ENCODE results near the gene RO60. TPM values are rescaled to one million over a fixed set of nuclear protein-coding genes. Genes with fewer than 3 reads are reported as not detected.

Gene RO60
- total and polyA plus RNA-seq, 2 of the 13 experiments (the other 11 are each of a cell fraction or from before 2014, with no cell fraction given) = 20.3 to 53.7 TPM

DNA sequence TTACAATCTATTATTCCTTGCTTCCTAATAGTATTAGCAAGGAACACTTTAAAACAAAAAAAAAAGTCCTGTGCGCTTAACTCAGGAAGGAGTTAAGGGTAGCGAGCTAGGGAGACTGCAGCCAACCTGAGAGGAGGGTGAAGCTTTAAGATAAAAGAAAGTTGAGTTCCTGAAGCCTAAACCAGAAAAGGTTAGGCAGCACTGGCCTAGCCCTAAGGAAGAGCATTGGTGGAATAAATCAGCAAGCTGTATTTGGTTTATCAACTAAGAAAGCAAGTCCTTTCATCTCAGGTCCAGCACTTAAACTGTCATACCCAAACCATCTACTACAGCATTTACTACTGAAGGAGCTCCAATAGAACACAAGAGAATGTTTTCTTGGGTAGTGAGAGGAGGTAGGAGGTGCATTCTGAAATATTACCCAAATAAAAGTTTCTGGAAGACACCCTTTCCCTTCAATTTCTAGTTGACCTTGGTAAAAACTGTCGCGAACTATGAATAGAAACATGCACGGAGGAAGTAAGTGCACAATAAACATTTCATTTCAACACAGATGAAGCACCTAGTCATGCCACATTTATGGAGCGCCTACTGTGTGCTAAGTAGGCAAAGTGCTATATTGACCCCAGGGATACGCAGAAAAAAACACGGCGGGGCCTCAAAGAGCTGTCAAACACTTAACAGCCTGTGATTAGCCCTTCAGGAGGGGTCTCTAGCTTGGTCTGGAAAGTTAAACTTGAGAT lies 44.5 kb downstream of the RO60 start:
- 30% methylated on average over 9 of the region's 9 CpGs for WGBS (ENCODE audit: low lambda C conversion rate)
- Histone ChIP-seq H3K4me1 (ENCODE audit: insufficient read depth, low read length) (peaks cover 44% of the 10 kb centered on the region), H2AFZ (ENCODE audit: low read length) (no peak overlapping the region), H3K27me3 (ENCODE audit: control insufficient read depth in 1 of 2, insufficient read depth in 2 of 2, low read length in 2 of 2) (no peaks in the 10 kb centered on the region; a peak in 1 of 5 replicates), H3K36me3 (replicated peaks in 1 of 2; ENCODE audit: control insufficient read depth in 1 of 2, insufficient read depth in 2 of 2, low read length in 2 of 2) (peaks cover 6 to 16% of the 10 kb centered on the region in 2 experiments; a peak in 4 of 5 replicates), H3K4me2 (ENCODE audit: low read depth, low read length) (peak overlapping the region; percentile 76), H4K20me1 (ENCODE audit: insufficient read depth, low read length) (no peaks in the 10 kb centered on the region), H3K4me3 (replicated peaks in 1 of 3; ENCODE audit: insufficient read depth in 1 of 3, low read depth in 2 of 3, low read length in 3 of 3) (peak overlapping the region; percentile 70 to 93 (median 82)), H3K79me2 (ENCODE audit: insufficient read depth, low read length) (peaks cover 31% of the 10 kb centered on the region), H3K27ac (ENCODE audit: extremely low read length, insufficient read depth, low read length) (peak overlapping the region; percentile 89), H3K9me3 (ENCODE audit: low read length) (no peaks in the 10 kb centered on the region), H3K9ac (ENCODE audit: insufficient read depth, low read depth, low read length) (peak overlapping the region; percentile 78)
- ATAC-seq = no peak
- ChIA-PET POLR2A (interaction anchor here (1.6 to 2.9 kb wide), 5 partner anchors 10 to 45 kb away, joined by 9 to 31 read pairs (median 13); partner anchors contain the start of genes CDC73, RO60 and UCHL5), CTCF (ENCODE audit: low intra/inter-chr PET ratio, low total read pairs) (interaction anchor here (1.3 kb wide), 1 partner anchor 17 kb away, joined by 4 read pairs; no protein-coding TSS in a partner anchor)
- DNase-seq (ENCODE audit: low spot score) = no peak
- no TSS peak for BruUV-seq (replicated peaks)
- intact Hi-C loops (cut with micrococcal nuclease; ENCODE audit: unreplicated experiment) (loop anchor here (1.0 kb wide), 1 partner anchor 44 kb away; no protein-coding TSS in a partner anchor), in situ Hi-C loops (cut with HindIII; ENCODE audit: extremely low pct_ligation_motif_present, low pct_unique_long_range_greater_than_20kb) (no loop called here)
- FAIRE-seq = no peak
- TF ChIP-seq POLR2G (IDR thresholded peaks at IDR 0.05; ENCODE audit: low read depth, low read length) = no peak
- no peak for TF ChIP-seq TCF7 (IDR thresholded peaks at IDR 0.05; ENCODE audit: low read depth)
- no peak for TF ChIP-seq ZNF672 (CRISPR knock-in tag; IDR thresholded peaks at IDR 0.05)
- no peak for TF ChIP-seq ETV6 (CRISPR knock-in tag; conservative IDR thresholded peaks at IDR 0.05)
- TF ChIP-seq, protein P1, sequence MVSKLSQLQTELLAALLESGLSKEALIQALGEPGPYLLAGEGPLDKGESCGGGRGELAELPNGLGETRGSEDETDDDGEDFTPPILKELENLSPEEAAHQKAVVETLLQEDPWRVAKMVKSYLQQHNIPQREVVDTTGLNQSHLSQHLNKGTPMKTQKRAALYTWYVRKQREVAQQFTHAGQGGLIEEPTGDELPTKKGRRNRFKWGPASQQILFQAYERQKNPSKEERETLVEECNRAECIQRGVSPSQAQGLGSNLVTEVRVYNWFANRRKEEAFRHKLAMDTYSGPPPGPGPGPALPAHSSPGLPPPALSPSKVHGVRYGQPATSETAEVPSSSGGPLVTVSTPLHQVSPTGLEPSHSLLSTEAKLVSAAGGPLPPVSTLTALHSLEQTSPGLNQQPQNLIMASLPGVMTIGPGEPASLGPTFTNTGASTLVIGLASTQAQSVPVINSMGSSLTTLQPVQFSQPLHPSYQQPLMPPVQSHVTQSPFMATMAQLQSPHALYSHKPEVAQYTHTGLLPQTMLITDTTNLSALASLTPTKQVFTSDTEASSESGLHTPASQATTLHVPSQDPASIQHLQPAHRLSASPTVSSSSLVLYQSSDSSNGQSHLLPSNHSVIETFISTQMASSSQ (IDR thresholded peaks at IDR 0.05; ENCODE audit: low read depth) = no peak
- TF ChIP-seq, protein P1 (CRISPR knock-in tag; IDR thresholded peaks at IDR 0.05; ENCODE audit: borderline replicate concordance) = no peak
- TF ChIP-seq FOSL1 (CRISPR knock-in tag; IDR thresholded peaks at IDR 0.05; ENCODE audit: borderline replicate concordance) = no peak
- TF ChIP-seq ZNF660 (CRISPR knock-in tag; IDR thresholded peaks at IDR 0.05; ENCODE audit: borderline replicate concordance, low read depth) = no peak
- TF ChIP-seq ZNF468 (CRISPR knock-in tag; IDR thresholded peaks at IDR 0.05) = no peak
- TF ChIP-seq KLF15 (CRISPR knock-in tag; IDR thresholded peaks at IDR 0.05; ENCODE audit: borderline replicate concordance) = no peak
- TF ChIP-seq NFAT5 (CRISPR knock-in tag; IDR thresholded peaks at IDR 0.05) = no peak
- TF ChIP-seq GATAD2A (CRISPR knock-in tag; IDR thresholded peaks at IDR 0.05) = no peak
- no peak for TF ChIP-seq NFIB (CRISPR knock-in tag; IDR thresholded peaks at IDR 0.05; ENCODE audit: borderline replicate concordance)
- TF ChIP-seq ZNF652 (CRISPR knock-in tag; IDR thresholded peaks at IDR 0.05; ENCODE audit: borderline replicate concordance, low read depth) = no peak
- 0 out of 2 replicates have a peak, but pooled peaks have one; percentile 0 for TF ChIP-seq KMT2B (CRISPR knock-in tag; IDR thresholded peaks at IDR 0.05)

All from HepG2 (cell line).